CD4-positive, CD25-positive, alpha-beta regulatory T cell (primary cell): ENCODE measurements around the gene IL1RAPL1. TPM values are rescaled to one million over a fixed set of nuclear protein-coding genes. Genes with fewer than 3 reads are reported as not detected.

Source experiments
- ATAC-seq, 2 donors: fragments of 150-1000 bp; cut with Tn5 transposase; one replicate each; pipeline ENCODE4 v1.10.0; 2021; ENCODE audit warnings: low read depth in 2 of 2, moderate number of reproducible peaks in 2 of 2, moderate library complexity in 1 of 2
- DNase-seq, 3 donors: peaks; one replicate each; pipeline versions ENCODE4 v3.0.0 to v3.0.0-alpha.2; 2012 to 2022; ENCODE audit warnings: mixed read lengths in 1 of 3
- H3K27ac ChIP-seq: one replicate; pipeline ENCODE4 v1.7.0; 2013; ENCODE audit warnings: mild to moderate bottlenecking, low read length; ENCODE audit not compliant: insufficient read depth, poor library complexity, severe bottlenecking
- H3K27me3 ChIP-seq: one replicate; pipeline ENCODE4 v1.7.0; 2013; ENCODE audit warnings: low read length; ENCODE audit not compliant: control insufficient read depth, insufficient read depth
- H3K36me3 ChIP-seq: one replicate; pipeline ENCODE4 v1.7.0; 2013; ENCODE audit warnings: mild to moderate bottlenecking, low read length, moderate library complexity; ENCODE audit not compliant: control insufficient read depth, insufficient read depth
- H3K4me1 ChIP-seq: 2 replicates; pipeline ENCODE4 v1.7.0; 2013; ENCODE audit warnings: mild to moderate bottlenecking, low read length; ENCODE audit not compliant: insufficient read depth, control insufficient read depth, poor library complexity, severe bottlenecking
- H3K4me3 ChIP-seq: one replicate; pipeline ENCODE4 v1.7.0; 2013; ENCODE audit warnings: low read depth, mild to moderate bottlenecking, low read length, moderate library complexity
- H3K9me3 ChIP-seq, 2 experiments: 1 replicate in 1 of 2; 2 replicates in 1 of 2; pipeline ENCODE4 v1.7.0; 2013; ENCODE audit warnings: low read length in 2 of 2, mild to moderate bottlenecking in 1 of 2, moderate library complexity in 1 of 2; ENCODE audit not compliant: control insufficient read depth in 2 of 2
- H3K27ac Mint-ChIP-seq, 3 donors: one replicate each; pipeline ENCODE4 v1.8.0; 2020 to 2022; ENCODE audit warnings: mild to moderate bottlenecking in 3 of 3, mixed read lengths in 3 of 3, moderate library complexity in 2 of 3
- H3K27me3 Mint-ChIP-seq: one replicate; pipeline ENCODE4 v1.8.0; 2022; ENCODE audit warnings: mild to moderate bottlenecking, mixed read lengths
- H3K36me3 Mint-ChIP-seq: one replicate; pipeline ENCODE4 v1.8.0; 2020; ENCODE audit warnings: mixed read lengths
- H3K4me1 Mint-ChIP-seq, 4 donors: one replicate each; pipeline ENCODE4 v1.8.0; 2020 to 2022; ENCODE audit warnings: mixed read lengths in 4 of 4, mild to moderate bottlenecking in 1 of 4
- H3K4me3 Mint-ChIP-seq, 4 donors: one replicate each; pipeline ENCODE4 v1.8.0; 2020 to 2022; ENCODE audit warnings: mild to moderate bottlenecking in 4 of 4, mixed read lengths in 4 of 4, moderate library complexity in 3 of 4
- H3K9me3 Mint-ChIP-seq, 7 donors: one replicate each; pipeline ENCODE4 v1.8.0; 2020 to 2022; ENCODE audit warnings: mixed read lengths in 7 of 7, mild to moderate bottlenecking in 3 of 7, moderate library complexity in 2 of 7
- polyA plus RNA-seq, 4 donors: library from polyadenylated mRNA; unstranded; fragments of 300-500 nt; fragmentation: Illumina TruSeq; gene quantifications; one replicate each; pipeline ENCODE4 v1.2.3, GENCODE V29; 2021
- total RNA-seq: library from RNA; stranded (reverse); gene quantifications from one replicate; pipeline ENCODE4 v1.2.3, GENCODE V29; 2022

Gene IL1RAPL1
- total and polyA plus RNA-seq, 5 donors from 2014 or later, result not detected

GRCh38 chrX:29376584-29376983 is 789.3 kb downstream of the IL1RAPL1 start:
- Mint-ChIP-seq H3K27me3 (no peaks in the 10 kb centered on the region), H3K36me3 (no peaks in the 10 kb centered on the region), H3K27ac (no peak overlapping the region), H3K4me1 (no peaks in the 10 kb centered on the region), H3K9me3 (peaks cover 0 to 13% (median 8%) of the 10 kb centered on the region in 7 donors), H3K4me3 (no peak overlapping the region)
- no peaks in the 10 kb centered on the region for H3K4me1 ChIP-seq
- H3K9me3 ChIP-seq, result no peaks in the 10 kb centered on the region
- no peak overlapping the region for H3K4me3 ChIP-seq
- no peak for ATAC-seq
- H3K27me3 ChIP-seq, result no peaks in the 10 kb centered on the region
- no peak overlapping the region for H3K27ac ChIP-seq
- DNase-seq, result no peak
- no peaks in the 10 kb centered on the region for H3K36me3 ChIP-seq

GRCh38 chrX:29382811-29383210 is 795.6 kb downstream of the IL1RAPL1 start:
- Mint-ChIP-seq H3K4me3 (no peak overlapping the region), H3K4me1 (no peaks in the 10 kb centered on the region), H3K36me3 (no peaks in the 10 kb centered on the region), H3K27ac (no peak overlapping the region), H3K27me3 (no peaks in the 10 kb centered on the region), H3K9me3 (peaks cover 0 to 8% (median 0%) of the 10 kb centered on the region in 7 donors)
- no peaks in the 10 kb centered on the region for H3K9me3 ChIP-seq
- H3K27ac ChIP-seq, result no peak overlapping the region
- H3K36me3 ChIP-seq, result no peaks in the 10 kb centered on the region
- ATAC-seq, result no peak
- DNase-seq, result no peak
- H3K4me3 ChIP-seq, result no peak overlapping the region
- H3K4me1 ChIP-seq, result no peaks in the 10 kb centered on the region
- H3K27me3 ChIP-seq, result no peaks in the 10 kb centered on the region

- H3K4me3 Mint-ChIP-seq, result no peak overlapping the region
Measured at GRCh38 chrX:29388509-29388908, 801.3 kb downstream of the IL1RAPL1 start.

GRCh38 chrX:29397506-29397905 is 810.3 kb downstream of the IL1RAPL1 start:
- Mint-ChIP-seq H3K27me3 (no peaks in the 10 kb centered on the region), H3K9me3 (peaks cover 0 to 2% (median 0%) of the 10 kb centered on the region in 7 donors), H3K27ac (no peak overlapping the region), H3K4me1 (no peaks in the 10 kb centered on the region), H3K4me3 (no peak overlapping the region), H3K36me3 (no peaks in the 10 kb centered on the region)
- Histone ChIP-seq H3K4me3 (no peak overlapping the region), H3K4me1 (no peaks in the 10 kb centered on the region), H3K27me3 (no peaks in the 10 kb centered on the region), H3K27ac (no peak overlapping the region), H3K36me3 (no peaks in the 10 kb centered on the region), H3K9me3 (no peaks in the 10 kb centered on the region)
- DNase-seq (no peak), ATAC-seq (no peak)

More at GRCh38 chrX:29388509-29388908, 801.3 kb downstream of the IL1RAPL1 start:
- Histone ChIP-seq H3K4me3 (no peak overlapping the region), H3K27ac (no peak overlapping the region), H3K36me3 (no peaks in the 10 kb centered on the region), H3K9me3 (no peaks in the 10 kb centered on the region), H3K4me1 (no peaks in the 10 kb centered on the region), H3K27me3 (no peaks in the 10 kb centered on the region)
- H3K4me1 Mint-ChIP-seq, result no peaks in the 10 kb centered on the region
- DNase-seq (no peak), ATAC-seq (no peak)
- no peaks in the 10 kb centered on the region for H3K36me3 Mint-ChIP-seq
- peaks cover 0 to 11% (median 0%) of the 10 kb centered on the region in 7 donors for H3K9me3 Mint-ChIP-seq
- H3K27ac Mint-ChIP-seq, result no peak overlapping the region
- no peaks in the 10 kb centered on the region for H3K27me3 Mint-ChIP-seq

GRCh38 chrX:29407357-29407756 is 820.1 kb downstream of the IL1RAPL1 start:
- Histone ChIP-seq H3K27ac (no peak overlapping the region), H3K27me3 (no peaks in the 10 kb centered on the region), H3K4me3 (no peak overlapping the region), H3K36me3 (no peaks in the 10 kb centered on the region), H3K9me3 (no peaks in the 10 kb centered on the region), H3K4me1 (no peaks in the 10 kb centered on the region)
- H3K9me3 Mint-ChIP-seq, result peaks cover 0 to 4% (median 3%) of the 10 kb centered on the region in 7 donors
- no peaks in the 10 kb centered on the region for H3K36me3 Mint-ChIP-seq
- H3K27me3 Mint-ChIP-seq, result no peaks in the 10 kb centered on the region
- no peak overlapping the region for H3K27ac Mint-ChIP-seq
- ATAC-seq (no peak), DNase-seq (no peak)
- no peak overlapping the region for H3K4me3 Mint-ChIP-seq
- H3K4me1 Mint-ChIP-seq, result no peaks in the 10 kb centered on the region

GRCh38 chrX:29419774-29420553 is 832.7 kb downstream of the IL1RAPL1 start:
- peaks cover 0 to 9% (median 4%) of the 10 kb centered on the region in 7 donors for H3K9me3 Mint-ChIP-seq
- H3K4me3 Mint-ChIP-seq, result no peak overlapping the region
- H3K9me3 ChIP-seq, result no peaks in the 10 kb centered on the region
- no peaks in the 10 kb centered on the region for H3K4me1 Mint-ChIP-seq
- no peaks in the 10 kb centered on the region for H3K4me1 ChIP-seq
- no peak overlapping the region for H3K27ac ChIP-seq
- no peaks in the 10 kb centered on the region for H3K36me3 ChIP-seq
- H3K27ac Mint-ChIP-seq, result no peak overlapping the region
- no peaks in the 10 kb centered on the region for H3K27me3 ChIP-seq
- no peak overlapping the region for H3K4me3 ChIP-seq
- ATAC-seq (no peak), DNase-seq (no peak)
- H3K36me3 Mint-ChIP-seq, result no peaks in the 10 kb centered on the region
- H3K27me3 Mint-ChIP-seq, result no peaks in the 10 kb centered on the region

GRCh38 chrX:29422034-29422433 is 834.8 kb downstream of the IL1RAPL1 start:
- Mint-ChIP-seq H3K9me3 (peaks cover 0 to 10% (median 5%) of the 10 kb centered on the region in 7 donors), H3K4me3 (no peak overlapping the region), H3K27me3 (no peaks in the 10 kb centered on the region), H3K4me1 (no peaks in the 10 kb centered on the region), H3K27ac (no peak overlapping the region), H3K36me3 (no peaks in the 10 kb centered on the region)
- Histone ChIP-seq H3K27me3 (no peaks in the 10 kb centered on the region), H3K36me3 (no peaks in the 10 kb centered on the region), H3K27ac (no peak overlapping the region), H3K4me1 (no peaks in the 10 kb centered on the region), H3K9me3 (no peaks in the 10 kb centered on the region), H3K4me3 (no peak overlapping the region)
- no peak for DNase-seq
- ATAC-seq, result no peak

- no peaks in the 10 kb centered on the region for H3K27me3 Mint-ChIP-seq
- H3K36me3 Mint-ChIP-seq, result no peaks in the 10 kb centered on the region
- no peak overlapping the region for H3K4me3 Mint-ChIP-seq
- H3K4me1 Mint-ChIP-seq, result no peaks in the 10 kb centered on the region
- Histone ChIP-seq H3K4me1 (no peaks in the 10 kb centered on the region), H3K4me3 (no peak overlapping the region), H3K9me3 (peaks cover 0 to 2% of the 10 kb centered on the region in 2 experiments), H3K36me3 (no peaks in the 10 kb centered on the region), H3K27ac (no peak overlapping the region), H3K27me3 (no peaks in the 10 kb centered on the region)
- ATAC-seq, result no peak
- peak overlapping the region in 1 of 3 donors; percentile 38 for H3K27ac Mint-ChIP-seq
- peaks cover 0 to 6% (median 0%) of the 10 kb centered on the region in 7 donors for H3K9me3 Mint-ChIP-seq
- no peak for DNase-seq
Measured at GRCh38 chrX:29431895-29432294, 844.6 kb downstream of the IL1RAPL1 start.
